Adipocyte (in vitro differentiated cells): ENCODE results near the gene MARF1.
A peak's percentile ranks its signal among the peaks of the same experiment; 100 is the strongest.
"Not testable (repeated sequence)": the region's sequence is repeated elsewhere in the genome, so short reads cannot be mapped to it uniquely, and the experiment has no call there.

Experiments
- DNase-seq: peaks from one replicate; pipeline ENCODE4 v3.0.0-alpha.2; 2015; ENCODE audit warnings: low read depth
- H3K27me3 ChIP-seq: replicated peaks from 2 replicates; pipeline ENCODE4 v1.7.0; 2013; ENCODE audit warnings: mild to moderate bottlenecking, low read length, moderate library complexity; ENCODE audit not compliant: control insufficient read depth, insufficient read depth
- H3K36me3 ChIP-seq: 2 replicates; pipeline ENCODE4 v1.7.0; 2013; ENCODE audit warnings: low read length, mild to moderate bottlenecking, moderate library complexity; ENCODE audit not compliant: control insufficient read depth, insufficient read depth, severe bottlenecking
- H3K4me1 ChIP-seq: 2 replicates; pipeline ENCODE4 v1.7.0; 2013; ENCODE audit warnings: mild to moderate bottlenecking, low read length, moderate library complexity; ENCODE audit not compliant: control insufficient read depth, insufficient read depth
- H3K4me3 ChIP-seq: 2 replicates; pipeline ENCODE4 v1.7.0; 2013; ENCODE audit warnings: mild to moderate bottlenecking, low read length, moderate library complexity
- H3K9ac ChIP-seq: 2 replicates; pipeline ENCODE4 v1.7.0; 2013; ENCODE audit warnings: mild to moderate bottlenecking, low read length, moderate library complexity
- H3K9me3 ChIP-seq: 2 replicates; pipeline ENCODE4 v1.7.0; 2013; ENCODE audit warnings: mild to moderate bottlenecking, low read length, moderate library complexity; ENCODE audit not compliant: control insufficient read depth

Gene MARF1, protein sequence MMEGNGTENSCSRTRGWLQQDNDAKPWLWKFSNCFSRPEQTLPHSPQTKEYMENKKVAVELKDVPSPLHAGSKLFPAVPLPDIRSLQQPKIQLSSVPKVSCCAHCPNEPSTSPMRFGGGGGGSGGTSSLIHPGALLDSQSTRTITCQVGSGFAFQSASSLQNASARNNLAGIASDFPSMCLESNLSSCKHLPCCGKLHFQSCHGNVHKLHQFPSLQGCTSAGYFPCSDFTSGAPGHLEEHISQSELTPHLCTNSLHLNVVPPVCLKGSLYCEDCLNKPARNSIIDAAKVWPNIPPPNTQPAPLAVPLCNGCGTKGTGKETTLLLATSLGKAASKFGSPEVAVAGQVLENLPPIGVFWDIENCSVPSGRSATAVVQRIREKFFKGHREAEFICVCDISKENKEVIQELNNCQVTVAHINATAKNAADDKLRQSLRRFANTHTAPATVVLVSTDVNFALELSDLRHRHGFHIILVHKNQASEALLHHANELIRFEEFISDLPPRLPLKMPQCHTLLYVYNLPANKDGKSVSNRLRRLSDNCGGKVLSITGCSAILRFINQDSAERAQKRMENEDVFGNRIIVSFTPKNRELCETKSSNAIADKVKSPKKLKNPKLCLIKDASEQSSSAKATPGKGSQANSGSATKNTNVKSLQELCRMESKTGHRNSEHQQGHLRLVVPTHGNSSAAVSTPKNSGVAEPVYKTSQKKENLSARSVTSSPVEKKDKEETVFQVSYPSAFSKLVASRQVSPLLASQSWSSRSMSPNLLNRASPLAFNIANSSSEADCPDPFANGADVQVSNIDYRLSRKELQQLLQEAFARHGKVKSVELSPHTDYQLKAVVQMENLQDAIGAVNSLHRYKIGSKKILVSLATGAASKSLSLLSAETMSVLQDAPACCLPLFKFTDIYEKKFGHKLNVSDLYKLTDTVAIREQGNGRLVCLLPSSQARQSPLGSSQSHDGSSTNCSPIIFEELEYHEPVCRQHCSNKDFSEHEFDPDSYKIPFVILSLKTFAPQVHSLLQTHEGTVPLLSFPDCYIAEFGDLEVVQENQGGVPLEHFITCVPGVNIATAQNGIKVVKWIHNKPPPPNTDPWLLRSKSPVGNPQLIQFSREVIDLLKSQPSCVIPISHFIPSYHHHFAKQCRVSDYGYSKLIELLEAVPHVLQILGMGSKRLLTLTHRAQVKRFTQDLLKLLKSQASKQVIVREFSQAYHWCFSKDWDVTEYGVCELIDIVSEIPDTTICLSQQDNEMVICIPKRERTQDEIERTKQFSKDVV (N-terminal part only)

DNA sequence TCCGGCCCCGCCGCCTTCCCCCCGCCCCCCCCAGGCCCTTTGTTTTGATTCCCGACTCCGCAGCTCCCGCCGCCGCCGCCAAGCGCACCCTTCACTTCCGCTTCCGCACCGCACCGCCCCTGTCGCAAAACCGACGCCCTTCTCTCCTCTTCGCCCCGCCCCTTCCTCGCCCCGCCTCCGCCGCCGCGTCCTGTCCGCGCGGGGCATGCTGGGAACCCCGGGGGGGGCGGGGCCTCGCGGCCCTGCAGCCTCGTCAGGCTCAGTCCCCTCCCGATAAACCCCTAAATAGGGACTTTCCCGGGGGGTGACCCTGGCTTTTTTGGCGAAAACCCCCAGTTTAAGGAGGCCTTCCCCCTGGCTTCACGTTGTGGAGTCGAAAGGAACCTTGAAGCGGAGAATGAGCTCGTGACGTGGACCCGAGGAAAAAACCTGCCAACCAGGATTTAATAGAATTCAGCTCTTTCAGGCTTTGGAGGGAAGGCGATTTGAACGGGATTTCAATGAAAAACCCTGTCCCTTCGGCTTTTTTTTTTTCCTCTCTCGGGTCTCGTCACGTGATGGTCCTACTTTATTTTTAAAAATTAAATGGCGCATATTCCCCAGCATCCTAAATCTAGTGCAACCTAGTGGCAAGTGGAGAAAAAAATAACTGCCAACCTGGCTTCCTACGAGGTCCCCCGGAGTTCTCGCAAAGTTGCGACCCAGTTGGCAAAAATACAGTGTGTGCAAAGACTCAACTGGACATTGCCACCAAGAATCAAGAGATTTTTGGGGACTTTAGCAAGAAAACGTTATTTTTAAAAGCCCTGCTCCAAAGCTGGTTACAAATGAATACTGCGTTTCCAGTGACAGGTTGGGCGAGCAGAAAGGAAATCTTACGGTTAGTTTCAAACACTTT, at the start of gene MARF1:
TSS of gene MARF1 (minus strand) at position 107 of the 898 bp plus-strand sequence. CDS start 3,921 bp downstream, outside the sequence.
- Histone ChIP-seq H3K4me1 (peaks cover 26% of the 10 kb centered on the region), H3K27me3 (no peaks in the 10 kb centered on the region), H3K9me3 (no peaks in the 10 kb centered on the region), H3K4me3 (peak within 1 kb of the TSS; percentile 99), H3K36me3 (peaks cover 10% of the 10 kb centered on the region), H3K9ac (peak within 1 kb of the TSS; percentile 100)
- peak; percentile 99 for DNase-seq

DNA sequence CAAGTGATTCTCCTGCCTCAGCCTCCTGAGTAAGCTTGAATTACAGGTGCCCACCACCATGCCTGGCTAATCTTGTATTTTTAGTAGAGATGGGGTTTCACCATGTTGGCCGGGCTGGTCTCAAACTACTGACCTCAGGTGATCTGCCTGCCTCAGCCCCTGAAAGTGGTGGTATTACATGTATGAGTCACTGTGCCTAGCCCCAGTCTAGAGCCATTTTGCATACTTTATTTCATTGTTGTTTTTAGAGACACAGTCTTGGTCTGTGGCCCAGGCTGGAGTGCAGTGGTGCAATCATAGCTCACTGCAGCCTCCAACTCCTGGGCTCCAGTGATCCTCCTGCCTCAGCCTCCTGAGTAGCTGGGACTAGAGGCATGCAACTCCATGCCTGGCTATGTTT, 49.6 kb upstream of the MARF1 start:
- H3K9ac ChIP-seq, H3K27me3 ChIP-seq, DNase-seq, H3K4me3 ChIP-seq, H3K4me1 ChIP-seq, H3K9me3 ChIP-seq: not testable (repeated sequence)
- peaks cover 29% of the 10 kb centered on the region for H3K36me3 ChIP-seq

DNA sequence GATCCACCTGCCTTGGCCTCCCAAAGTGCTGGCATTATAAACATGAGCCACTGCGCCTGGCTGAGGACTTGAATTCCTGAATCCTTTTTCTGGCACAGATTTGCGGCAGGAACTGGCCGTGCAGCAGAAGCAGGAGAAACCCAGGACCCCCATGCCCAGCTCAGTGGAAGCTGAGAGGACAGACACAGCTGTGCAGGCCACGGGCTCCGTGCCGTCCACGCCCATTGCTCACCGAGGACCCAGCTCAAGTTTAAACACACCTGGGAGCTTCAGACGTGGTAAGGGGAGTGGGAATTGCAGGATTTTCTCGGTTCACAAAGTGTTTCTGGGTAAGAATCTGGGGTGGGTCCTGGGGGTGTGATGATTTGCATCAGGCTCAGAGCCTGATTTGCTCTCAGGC, 48.1 kb upstream of the MARF1 start:
- no peaks in the 10 kb centered on the region for H3K27me3 ChIP-seq
- DNase-seq, result no peak
- H3K9ac ChIP-seq, result no peak overlapping the region
- no peaks in the 10 kb centered on the region for H3K4me1 ChIP-seq
- no peak overlapping the region for H3K4me3 ChIP-seq
- peaks cover 26% of the 10 kb centered on the region for H3K36me3 ChIP-seq
- no peaks in the 10 kb centered on the region for H3K9me3 ChIP-seq

DNA sequence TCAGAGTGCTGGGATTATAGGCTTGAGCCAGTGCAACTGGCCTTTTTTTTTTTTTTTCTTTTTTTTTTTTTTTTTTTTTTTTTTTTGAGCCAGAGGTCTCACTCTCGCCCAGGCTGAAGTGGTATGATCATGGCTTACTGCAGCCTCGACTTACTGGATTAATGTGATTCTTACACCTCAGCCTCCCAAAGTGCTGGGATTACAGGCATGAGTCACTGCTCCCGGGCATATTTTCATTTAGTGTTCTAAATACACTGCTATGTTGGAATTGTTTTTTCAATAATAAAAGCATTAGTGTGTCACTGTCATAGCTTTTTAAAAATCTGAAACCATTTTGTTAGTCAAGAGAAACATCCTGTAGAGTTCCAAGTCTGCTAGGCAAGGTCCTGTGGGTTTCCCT, 47.3 kb upstream of the MARF1 start:
- Histone ChIP-seq H3K36me3 (peaks cover 26% of the 10 kb centered on the region), H3K4me3 (no peak overlapping the region)

DNA sequence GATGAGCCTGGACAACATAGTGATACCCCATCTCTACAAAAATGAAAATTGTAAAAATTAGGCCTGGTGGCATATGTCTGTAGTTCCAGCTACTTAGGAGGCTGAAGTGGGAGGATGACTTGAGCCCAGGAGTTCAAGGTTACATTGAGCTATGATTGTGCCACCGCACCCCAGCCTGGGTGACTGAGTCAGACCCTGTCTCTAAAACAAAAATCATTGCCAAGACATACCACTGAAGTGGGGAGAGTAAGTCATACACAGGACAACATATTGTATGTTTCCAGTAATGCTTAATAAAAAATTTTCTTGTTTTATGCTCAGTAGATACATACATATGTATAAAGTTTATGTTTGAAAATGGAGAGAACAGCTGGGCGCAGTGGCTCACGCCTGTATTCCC, 46.3 kb upstream of the MARF1 start:
- no peak overlapping the region for H3K4me3 ChIP-seq
- no peaks in the 10 kb centered on the region for H3K4me1 ChIP-seq
- no peaks in the 10 kb centered on the region for H3K9me3 ChIP-seq
- DNase-seq, result no peak
- no peak overlapping the region for H3K9ac ChIP-seq
- peaks cover 19% of the 10 kb centered on the region for H3K36me3 ChIP-seq
- H3K27me3 ChIP-seq, result no peaks in the 10 kb centered on the region

More for the DNA sequence above, 47.3 kb upstream of the MARF1 start:
- H3K4me1 ChIP-seq, result no peaks in the 10 kb centered on the region
- H3K9ac ChIP-seq, result no peak overlapping the region
- no peaks in the 10 kb centered on the region for H3K27me3 ChIP-seq
- no peaks in the 10 kb centered on the region for H3K9me3 ChIP-seq
- DNase-seq, result peak; percentile 41

DNA sequence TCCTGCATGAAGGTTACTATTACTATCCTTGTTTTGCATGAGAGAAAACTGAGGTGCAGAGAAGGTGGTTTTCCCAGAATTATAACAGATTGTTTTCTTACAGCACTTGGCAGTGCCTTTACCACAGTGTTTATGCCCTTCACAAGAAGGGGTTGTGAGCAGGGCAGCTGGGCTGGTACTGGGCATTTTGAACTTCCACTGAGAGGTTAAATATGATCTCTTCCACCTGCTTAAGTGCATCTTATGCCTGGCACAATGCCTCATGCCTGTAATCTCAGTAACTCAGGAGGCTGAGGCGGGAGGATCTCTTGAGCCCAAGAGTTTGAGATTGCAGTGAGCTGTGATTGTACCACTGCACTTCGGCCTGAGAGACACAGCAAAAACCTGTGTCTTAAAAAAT, 43.3 kb upstream of the MARF1 start:
- H3K27me3 ChIP-seq, result no peaks in the 10 kb centered on the region
- peaks cover 12% of the 10 kb centered on the region for H3K36me3 ChIP-seq
- no peaks in the 10 kb centered on the region for H3K9me3 ChIP-seq
- no peak for DNase-seq
- H3K4me3 ChIP-seq, result no peak overlapping the region
- no peak overlapping the region for H3K9ac ChIP-seq
- peaks cover 3% of the 10 kb centered on the region for H3K4me1 ChIP-seq

GRCh38 chr16:15682105-15682570, 39.2 kb upstream of the MARF1 start:
- Histone ChIP-seq H3K9me3 (no peaks in the 10 kb centered on the region), H3K36me3 (peaks cover 13% of the 10 kb centered on the region), H3K9ac (no peak overlapping the region), H3K4me3 (peak overlapping the region; percentile 55), H3K4me1 (peaks cover 3% of the 10 kb centered on the region), H3K27me3 (no peaks in the 10 kb centered on the region)
- peak; percentile 48 for DNase-seq

- Histone ChIP-seq H3K36me3 (peaks cover 11% of the 10 kb centered on the region), H3K9ac (no peak overlapping the region), H3K4me1 (peaks cover 11% of the 10 kb centered on the region), H3K4me3 (no peak overlapping the region), H3K9me3 (no peaks in the 10 kb centered on the region), H3K27me3 (no peaks in the 10 kb centered on the region)
- DNase-seq, result no peak
Observed at GRCh38 chr16:15677447-15677846, 34.5 kb upstream of the MARF1 start.

DNA sequence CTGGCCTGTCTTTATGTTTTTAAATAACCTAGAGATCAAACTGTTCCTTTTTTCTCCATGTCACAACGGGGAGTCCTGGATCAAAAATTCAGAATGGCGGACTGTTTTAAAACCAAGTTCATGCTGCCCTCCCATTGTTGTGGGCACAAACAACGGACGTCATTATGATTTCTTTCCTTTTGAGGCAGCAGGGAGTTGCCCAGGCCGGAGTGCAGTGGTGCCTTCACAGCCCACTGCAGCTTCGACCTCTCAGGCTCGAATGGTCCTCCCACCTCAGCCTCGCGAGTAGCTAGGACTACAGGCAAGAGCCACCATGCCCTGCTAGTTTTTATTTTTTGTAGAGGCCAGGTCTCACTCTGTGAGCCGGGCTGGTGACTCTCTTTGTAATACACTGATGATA, 33.6 kb upstream of the MARF1 start:
- peaks cover 11% of the 10 kb centered on the region for H3K4me1 ChIP-seq

DNA sequence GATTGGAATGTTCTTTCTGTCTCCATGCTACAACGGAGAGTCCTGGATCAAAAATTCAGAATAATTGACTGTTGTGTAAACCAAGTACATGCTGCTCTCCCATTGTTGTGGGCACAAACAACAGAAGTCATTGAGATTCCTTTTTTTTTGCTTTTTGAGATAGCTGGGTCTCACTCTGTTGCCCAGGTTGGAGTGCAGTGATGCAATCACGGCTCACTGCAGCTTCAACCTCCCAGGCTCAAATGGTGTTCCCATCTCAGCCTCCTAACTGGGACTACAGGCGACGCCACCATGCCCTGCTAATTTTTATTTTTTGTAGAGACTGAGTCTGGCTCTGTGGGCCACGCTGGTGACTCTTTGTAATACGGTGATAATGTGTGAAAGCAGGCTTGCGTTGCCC, 31.6 kb upstream of the MARF1 start:
- Histone ChIP-seq H3K36me3 (peaks cover 6% of the 10 kb centered on the region), H3K9me3 (no peaks in the 10 kb centered on the region), H3K4me1 (peaks cover 11% of the 10 kb centered on the region), H3K4me3 (no peak overlapping the region), H3K27me3 (no peaks in the 10 kb centered on the region), H3K9ac (no peak overlapping the region)
- DNase-seq, result no peak

More for the DNA sequence above, 33.6 kb upstream of the MARF1 start:
- no peaks in the 10 kb centered on the region for H3K27me3 ChIP-seq
- no peak for DNase-seq
- H3K4me3 ChIP-seq, result no peak overlapping the region
- peaks cover 11% of the 10 kb centered on the region for H3K36me3 ChIP-seq
- H3K9ac ChIP-seq, result no peak overlapping the region
- no peaks in the 10 kb centered on the region for H3K9me3 ChIP-seq
